Neutrophil (primary cell): ENCODE data around the gene CALML3.

ENCODE experiments used
- H3K27ac ChIP-seq: fragments of 200-600 bp; sonication (generic); 2 replicates; pipeline ENCODE4 v1.5.1; 2016; ENCODE audit warnings: mild to moderate bottlenecking, moderate library complexity
- H3K27me3 ChIP-seq: fragments of 200-600 bp; sonication (generic); 2 replicates; pipeline ENCODE4 v1.6.0; 2016; ENCODE audit warnings: mild to moderate bottlenecking
- H3K36me3 ChIP-seq: fragments of 200-600 bp; sonication (generic); 2 replicates; pipeline ENCODE4 v1.5.1; 2017
- H3K4me1 ChIP-seq, 2 experiments: fragments of 200-600 bp in 1 of 2; sonication (generic) in 1 of 2; 1 replicate in 1 of 2; 2 replicates in 1 of 2; pipeline versions ENCODE4 v1.5.1 to v1.6.1; 2013 to 2016; ENCODE audit warnings: low read depth in 1 of 2, low read length in 1 of 2, mild to moderate bottlenecking in 1 of 2, moderate library complexity in 1 of 2; ENCODE audit not compliant: control insufficient read depth in 1 of 2, insufficient read depth in 1 of 2
- H3K4me3 ChIP-seq, 2 experiments: fragments of 200-600 bp in 1 of 2; sonication (generic) in 1 of 2; 1 replicate in 1 of 2; 2 replicates in 1 of 2; pipeline ENCODE4 v1.5.1; 2013 to 2016; ENCODE audit warnings: low read depth in 1 of 2, low read length in 1 of 2, mild to moderate bottlenecking in 1 of 2, moderate library complexity in 1 of 2
- H3K9me3 ChIP-seq: fragments of 200-600 bp; sonication (generic); 2 replicates; pipeline ENCODE4 v1.5.1; 2016
- TF ChIP-seq, protein P1 (sequence below): fragments of 200-600 bp; sonication (generic); IDR thresholded peaks from 2 replicates; pipeline ENCODE4 v1.5.1; 2016; ENCODE audit warnings: antibody characterized with exemption

The CALML3 gene

DNA sequence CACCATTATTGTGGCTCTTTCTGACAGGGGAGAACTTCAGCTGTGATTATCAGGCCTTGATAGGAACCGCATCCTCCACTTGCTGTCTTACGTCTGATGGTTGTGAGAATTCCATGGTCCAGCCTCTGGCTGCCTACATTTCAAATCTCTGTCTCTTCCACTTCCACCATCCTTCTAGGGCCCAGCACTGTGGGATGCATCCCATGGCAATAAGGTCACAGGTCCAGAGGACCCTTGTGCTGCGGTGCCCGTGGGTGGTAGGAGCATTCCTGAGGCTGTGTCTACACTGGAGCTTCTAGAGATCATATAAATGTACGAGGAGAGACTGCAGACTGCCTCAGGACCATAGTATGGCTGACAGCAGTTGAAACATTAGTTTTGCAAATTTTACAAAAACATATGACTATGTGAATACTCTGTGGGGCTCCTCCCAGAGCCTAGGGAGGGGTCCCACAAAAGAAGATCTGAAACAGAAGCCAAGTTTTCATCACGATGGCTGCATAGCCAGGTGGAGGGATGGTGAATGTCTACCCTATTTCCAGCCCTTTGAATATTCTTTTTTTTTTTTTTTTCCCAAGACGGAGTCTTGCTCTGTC is 11.8 kb downstream of the CALML3 start:
- Histone ChIP-seq H3K4me1 (peaks cover 44 to 52% of the 10 kb centered on the region in 2 experiments), H3K4me3 (no peak overlapping the region), H3K9me3 (no peaks in the 10 kb centered on the region), H3K27me3 (no peaks in the 10 kb centered on the region), H3K27ac (no peak overlapping the region), H3K36me3 (no peaks in the 10 kb centered on the region)
- TF ChIP-seq, protein P1, sequence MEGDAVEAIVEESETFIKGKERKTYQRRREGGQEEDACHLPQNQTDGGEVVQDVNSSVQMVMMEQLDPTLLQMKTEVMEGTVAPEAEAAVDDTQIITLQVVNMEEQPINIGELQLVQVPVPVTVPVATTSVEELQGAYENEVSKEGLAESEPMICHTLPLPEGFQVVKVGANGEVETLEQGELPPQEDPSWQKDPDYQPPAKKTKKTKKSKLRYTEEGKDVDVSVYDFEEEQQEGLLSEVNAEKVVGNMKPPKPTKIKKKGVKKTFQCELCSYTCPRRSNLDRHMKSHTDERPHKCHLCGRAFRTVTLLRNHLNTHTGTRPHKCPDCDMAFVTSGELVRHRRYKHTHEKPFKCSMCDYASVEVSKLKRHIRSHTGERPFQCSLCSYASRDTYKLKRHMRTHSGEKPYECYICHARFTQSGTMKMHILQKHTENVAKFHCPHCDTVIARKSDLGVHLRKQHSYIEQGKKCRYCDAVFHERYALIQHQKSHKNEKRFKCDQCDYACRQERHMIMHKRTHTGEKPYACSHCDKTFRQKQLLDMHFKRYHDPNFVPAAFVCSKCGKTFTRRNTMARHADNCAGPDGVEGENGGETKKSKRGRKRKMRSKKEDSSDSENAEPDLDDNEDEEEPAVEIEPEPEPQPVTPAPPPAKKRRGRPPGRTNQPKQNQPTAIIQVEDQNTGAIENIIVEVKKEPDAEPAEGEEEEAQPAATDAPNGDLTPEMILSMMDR: no peak

DNA sequence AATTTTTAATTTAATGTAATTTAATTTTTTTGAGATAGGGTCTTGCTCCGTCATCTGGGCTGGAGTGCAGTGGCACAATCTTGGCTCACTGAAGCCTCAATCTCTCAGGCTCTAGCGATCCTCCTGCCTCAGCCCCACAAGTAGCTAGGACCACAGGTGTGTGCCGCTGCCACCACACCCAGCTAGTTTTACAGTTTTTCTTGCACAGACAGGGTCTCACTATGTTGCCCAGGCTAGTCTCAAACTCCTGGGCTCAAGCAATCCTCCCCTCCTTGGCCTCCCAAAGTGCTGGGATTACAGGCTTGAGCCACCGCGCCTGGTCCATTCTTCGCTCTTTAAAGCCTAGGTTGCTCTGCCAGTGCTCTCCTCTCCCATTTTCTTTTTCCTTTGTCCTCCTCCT is 12.9 kb downstream of the CALML3 start:
- no peak overlapping the region for H3K27ac ChIP-seq
- H3K4me1 ChIP-seq: peaks cover 44 to 52% of the 10 kb centered on the region in 2 experiments
- TF ChIP-seq, protein P1: no peak
- H3K36me3 ChIP-seq: no peaks in the 10 kb centered on the region
- no peaks in the 10 kb centered on the region for H3K27me3 ChIP-seq
- no peaks in the 10 kb centered on the region for H3K9me3 ChIP-seq
- H3K4me3 ChIP-seq: no peak overlapping the region

DNA sequence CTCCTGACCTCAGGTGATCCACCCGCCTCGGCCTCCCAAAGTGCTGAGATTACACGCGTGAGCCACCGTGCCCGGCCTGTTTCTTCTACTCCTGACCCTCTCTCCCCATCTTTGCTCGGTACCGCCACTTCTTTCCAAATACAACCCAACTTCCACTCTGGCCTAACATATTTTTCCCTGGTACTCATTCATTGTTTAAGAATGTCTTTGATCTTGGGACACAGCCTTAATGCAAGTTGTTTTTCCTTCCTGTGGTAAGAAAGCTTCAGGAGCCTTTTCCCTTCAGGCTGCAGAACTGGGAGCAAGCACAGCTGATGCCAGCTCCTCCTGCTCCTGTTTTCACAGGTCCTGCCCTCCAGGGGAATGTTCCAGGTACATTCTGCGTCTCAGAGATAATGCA is 13.7 kb downstream of the CALML3 start:
- Histone ChIP-seq H3K27me3 (no peaks in the 10 kb centered on the region), H3K4me1 (peaks cover 52 to 54% of the 10 kb centered on the region in 2 experiments), H3K27ac (peak overlapping the region; percentile 61), H3K9me3 (no peaks in the 10 kb centered on the region), H3K36me3 (no peaks in the 10 kb centered on the region), H3K4me3 (no peak overlapping the region)
- TF ChIP-seq, protein P1: no peak

DNA sequence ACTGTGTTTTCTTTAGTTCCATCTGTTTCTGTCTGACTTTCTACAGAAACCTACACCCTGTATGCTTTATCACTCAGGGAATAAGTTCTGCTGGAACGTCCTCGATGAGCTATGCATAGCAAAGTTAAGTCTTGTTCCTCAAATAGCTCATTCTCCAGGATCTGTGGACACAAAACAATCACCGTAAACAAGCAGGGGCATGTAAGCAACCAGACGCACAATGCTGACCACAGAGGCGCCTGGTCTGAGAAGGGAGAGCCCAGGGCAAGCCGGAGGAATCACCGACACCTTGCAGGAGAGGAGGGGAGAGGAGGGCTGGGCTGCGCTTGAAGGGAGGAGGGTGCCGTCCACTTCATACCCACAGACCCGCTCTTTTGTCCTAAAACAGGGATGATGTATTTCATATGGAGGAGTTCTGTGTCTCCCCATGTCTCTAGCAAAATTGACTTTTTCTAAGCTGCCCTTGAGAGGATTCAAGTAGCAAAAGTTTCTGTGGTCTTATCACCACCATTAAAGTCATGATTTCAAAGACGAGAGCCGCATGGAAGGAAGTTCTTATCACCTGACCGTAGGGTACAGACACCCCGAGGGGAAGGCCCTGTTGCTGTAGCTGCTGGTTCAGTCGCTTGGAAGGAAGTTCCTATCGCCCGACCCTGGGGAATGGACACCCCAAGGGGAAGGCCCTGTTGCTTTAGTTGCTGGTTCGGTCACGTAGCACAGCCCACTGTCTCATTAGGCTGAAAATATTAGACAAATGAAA is 14.3 kb downstream of the CALML3 start:
- H3K27me3 ChIP-seq: no peaks in the 10 kb centered on the region
- no peaks in the 10 kb centered on the region for H3K9me3 ChIP-seq
- no peaks in the 10 kb centered on the region for H3K36me3 ChIP-seq
- peaks cover 57 to 60% of the 10 kb centered on the region in 2 experiments for H3K4me1 ChIP-seq
- no peak overlapping the region for H3K4me3 ChIP-seq
- H3K27ac ChIP-seq: peak overlapping the region; percentile 61
- TF ChIP-seq, protein P1: no peak

DNA sequence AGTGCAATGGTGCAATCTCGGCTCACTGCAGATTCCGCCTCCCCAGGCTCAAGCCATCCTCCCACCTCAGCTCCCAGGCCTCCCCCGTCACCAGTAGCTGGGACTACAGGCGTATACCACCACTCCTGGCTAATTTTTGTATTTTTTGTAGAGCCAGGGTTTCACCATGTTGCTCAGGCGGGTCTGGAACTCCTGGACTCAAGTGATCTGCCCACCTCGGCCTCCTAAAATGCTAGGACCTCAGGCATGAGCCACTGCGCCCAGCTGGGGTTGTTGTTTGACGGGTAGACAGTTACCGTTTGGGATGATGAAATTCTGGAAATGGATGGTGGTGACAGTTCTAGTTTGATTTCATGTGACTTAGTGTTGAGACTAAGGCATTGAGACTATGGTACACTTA is 15.3 kb downstream of the CALML3 start:
- H3K27ac ChIP-seq: no peak overlapping the region
- TF ChIP-seq, protein P1: no peak
- H3K36me3 ChIP-seq: no peaks in the 10 kb centered on the region
- H3K4me3 ChIP-seq: no peak overlapping the region
- no peaks in the 10 kb centered on the region for H3K27me3 ChIP-seq
- H3K9me3 ChIP-seq: no peaks in the 10 kb centered on the region
- peaks cover 57 to 60% of the 10 kb centered on the region in 2 experiments for H3K4me1 ChIP-seq
